Measurements from ENCODE around the gene GABBR2.
A peak's percentile ranks its signal among the peaks of the same experiment; 100 is the strongest.
"Not testable (repeated sequence)": the region's sequence is repeated elsewhere in the genome, so short reads cannot be mapped to it uniquely, and the experiment has no call there.

GABBR2 gene

GRCh38 chr9:98479967-98480847 is 228.5 kb downstream of the GABBR2 start:
- DNase-seq (ENCODE audit: low spot score), result peak; percentile 54

- no peak for DNase-seq (ENCODE audit: low spot score)
Measured at GRCh38 chr9:98479449-98479848, 229.3 kb downstream of the GABBR2 start.

- DNase-seq (ENCODE audit: low spot score), result no peak
Measured at GRCh38 chr9:98477884-98478283, 230.9 kb downstream of the GABBR2 start.

GRCh38 chr9:98472216-98472615 is 236.5 kb downstream of the GABBR2 start:
- no peak for DNase-seq (ENCODE audit: low spot score)

- no peak for DNase-seq (ENCODE audit: low spot score)
Measured at GRCh38 chr9:98471185-98471584, 237.6 kb downstream of the GABBR2 start.

GRCh38 chr9:98468567-98469239 is 240.0 kb downstream of the GABBR2 start:
- no peak for DNase-seq (ENCODE audit: low spot score)

GRCh38 chr9:98465799-98466198 is 242.9 kb downstream of the GABBR2 start:
- DNase-seq (ENCODE audit: low spot score), result no peak

GRCh38 chr9:98464156-98464690 is 244.5 kb downstream of the GABBR2 start:
- DNase-seq (ENCODE audit: low spot score), result not testable (repeated sequence)

- no peak for DNase-seq (ENCODE audit: low spot score)
Measured at GRCh38 chr9:98462310-98462709, 246.4 kb downstream of the GABBR2 start.

- no peak for DNase-seq (ENCODE audit: low spot score)
Measured at GRCh38 chr9:98460704-98461103, 248.0 kb downstream of the GABBR2 start.

GRCh38 chr9:98457726-98458370 is 250.9 kb downstream of the GABBR2 start:
- no peak for DNase-seq (ENCODE audit: low spot score)

GRCh38 chr9:98456156-98456613 is 252.6 kb downstream of the GABBR2 start:
- no peak for DNase-seq (ENCODE audit: low spot score)

GRCh38 chr9:98455256-98456155 is 253.2 kb downstream of the GABBR2 start:
- DNase-seq (ENCODE audit: low spot score), result peak; percentile 68

GRCh38 chr9:98453589-98454311 is 255.0 kb downstream of the GABBR2 start:
- peak; percentile 30 for DNase-seq (ENCODE audit: low spot score)

- no peak for DNase-seq (ENCODE audit: low spot score)
Measured at GRCh38 chr9:98451576-98451975, 257.2 kb downstream of the GABBR2 start.

- peak; percentile 82 for DNase-seq (ENCODE audit: low spot score)
Measured at GRCh38 chr9:98450496-98450895, 258.2 kb downstream of the GABBR2 start.

GRCh38 chr9:98449871-98450270 is 258.9 kb downstream of the GABBR2 start:
- no peak for DNase-seq (ENCODE audit: low spot score)

- no peak for DNase-seq (ENCODE audit: low spot score)
Measured at GRCh38 chr9:98445576-98445975, 263.2 kb downstream of the GABBR2 start.

- DNase-seq (ENCODE audit: low spot score), result no peak
Measured at GRCh38 chr9:98444601-98445000, 264.1 kb downstream of the GABBR2 start.

- DNase-seq (ENCODE audit: low spot score), result no peak
Measured at GRCh38 chr9:98442541-98442940, 266.2 kb downstream of the GABBR2 start.

GRCh38 chr9:98442114-98442513 is 266.6 kb downstream of the GABBR2 start:
- DNase-seq (ENCODE audit: low spot score), result no peak
